ENCODE results near the gene TBP.
A peak's percentile ranks its signal among the peaks of the same experiment; 100 is the strongest.

The TBP gene

GRCh38 chr6:170535004-170535403 lies 19.2 kb upstream of the TBP start:
- no peak for DNase-seq (ENCODE audit: low spot score)

- no peak for DNase-seq (ENCODE audit: low spot score)
Observed at GRCh38 chr6:170536671-170537070, 17.5 kb upstream of the TBP start.

GRCh38 chr6:170537329-170537728 lies 16.8 kb upstream of the TBP start:
- DNase-seq (ENCODE audit: low spot score) = no peak

- no peak for DNase-seq (ENCODE audit: low spot score)
Observed at GRCh38 chr6:170542031-170542719, 12.0 kb upstream of the TBP start.

GRCh38 chr6:170545405-170545804 lies 8.8 kb upstream of the TBP start:
- DNase-seq (ENCODE audit: low spot score) = no peak

- DNase-seq (ENCODE audit: low spot score) = peak; percentile 92
Observed at GRCh38 chr6:170552765-170553533, 1.2 kb upstream of the TBP start, which contains the start of gene PSMB1. Gene PSMB1 (minus strand): TSS chr6:170553307. CDS start chr6:170553242, 65 bp downstream.

- DNase-seq (ENCODE audit: low spot score) = no peak
Observed at GRCh38 chr6:170553534-170554012, 596 bp upstream of the TBP start.

GRCh38 chr6:170554796-170555137 lies 598 bp downstream of the TBP start:
- DNase-seq (ENCODE audit: low spot score) = no peak

GRCh38 chr6:170555305-170555704 lies 1.1 kb downstream of the TBP start:
- DNase-seq (ENCODE audit: low spot score) = no peak

- no peak for DNase-seq (ENCODE audit: low spot score)
Observed at GRCh38 chr6:170561555-170561954, 7.4 kb downstream of the TBP start.

- DNase-seq (ENCODE audit: low spot score) = no peak
Observed at GRCh38 chr6:170564936-170565530, 10.9 kb downstream of the TBP start.

- no peak for DNase-seq (ENCODE audit: low spot score)
Observed at GRCh38 chr6:170572704-170573466, 18.7 kb downstream of the TBP start.

GRCh38 chr6:170575250-170575649 lies 21.1 kb downstream of the TBP start:
- no peak for DNase-seq (ENCODE audit: low spot score)

- no peak for DNase-seq (ENCODE audit: low spot score)
Observed at GRCh38 chr6:170578909-170579308, 24.7 kb downstream of the TBP start.

GRCh38 chr6:170583756-170584180 lies 29.6 kb downstream of the TBP start:
- DNase-seq (ENCODE audit: low spot score) = peak; percentile 38

- DNase-seq (ENCODE audit: low spot score) = peak; percentile 89
Observed at GRCh38 chr6:170584181-170584953, 30.2 kb downstream of the TBP start, which contains the start of gene PDCD2. Gene PDCD2 (minus strand): TSS chr6:170584637. CDS start chr6:170584581, 56 bp downstream.

GRCh38 chr6:170584954-170585498 lies 30.9 kb downstream of the TBP start:
- peak; percentile 6 for DNase-seq (ENCODE audit: low spot score)

GRCh38 chr6:170590725-170591124 lies 36.6 kb downstream of the TBP start:
- DNase-seq (ENCODE audit: low spot score) = no peak

- no peak for DNase-seq (ENCODE audit: low spot score)
Observed at GRCh38 chr6:170596426-170596825, 42.3 kb downstream of the TBP start.

GRCh38 chr6:170597278-170597677 lies 43.1 kb downstream of the TBP start:
- DNase-seq (ENCODE audit: low spot score) = no peak

All from hematopoietic multipotent progenitor cell treated with erythropoietin and hydrocortisone succinate and interleukin-3 and kit ligand, for 15 days (in vitro differentiated cells).